ENCODE measurements around the gene INPP5E.

Gene INPP5E

GRCh38 chr9:136385015-136385414 is 54.6 kb downstream of the INPP5E start:
- DNase-seq (ENCODE audit: low spot score), result no peak

DNA sequence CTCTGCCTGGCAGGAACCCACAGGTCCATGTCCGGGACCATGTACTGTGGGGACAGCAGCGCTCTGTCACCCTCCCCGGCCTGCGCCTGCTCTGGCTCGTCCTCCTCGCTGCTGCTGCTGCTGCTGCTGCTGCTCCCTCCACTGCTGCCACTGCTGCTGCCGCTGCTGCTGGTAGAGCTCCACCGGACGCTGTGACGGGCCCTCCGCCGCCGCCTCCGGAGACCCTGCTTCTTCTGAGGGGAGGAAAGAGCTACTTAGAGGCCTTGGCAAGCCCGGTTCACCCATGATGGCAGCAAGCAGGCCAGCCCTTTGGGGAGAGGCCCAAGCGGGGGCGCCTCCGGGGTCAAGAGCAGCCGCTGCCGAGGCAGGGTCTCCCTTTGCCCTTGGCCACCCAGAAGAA is 56.2 kb downstream of the INPP5E start:
- no peak for DNase-seq (ENCODE audit: low spot score)

DNA sequence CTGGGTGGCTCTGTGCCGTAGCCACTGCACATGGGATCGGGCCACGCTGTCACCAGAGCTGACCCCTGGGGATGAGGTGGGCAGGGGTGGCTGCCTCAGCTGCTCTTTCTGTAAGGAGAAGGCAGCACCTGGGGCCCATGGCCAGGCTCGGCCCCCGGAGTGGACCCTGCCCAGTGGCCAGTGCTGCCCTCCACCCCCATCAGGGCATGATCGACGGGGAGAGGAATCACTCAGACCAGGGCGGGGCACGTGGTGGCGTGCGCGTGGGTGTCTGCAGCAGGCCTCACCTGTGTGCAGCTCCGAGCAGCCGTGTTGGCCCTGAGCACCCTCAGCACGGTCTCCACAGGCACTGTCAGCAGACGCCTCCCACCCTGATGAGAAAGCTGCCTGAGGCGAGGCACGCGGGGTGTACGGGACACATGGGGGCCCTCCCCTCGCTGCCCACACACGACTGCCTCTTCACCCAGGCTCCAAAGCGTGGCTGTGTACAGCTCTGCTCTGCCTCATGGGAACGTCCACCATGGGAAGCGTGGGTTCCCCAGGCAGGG is 57.6 kb downstream of the INPP5E start:
- no peak for DNase-seq (ENCODE audit: low spot score)

- DNase-seq (ENCODE audit: low spot score), result no peak
These were observed 58.3 kb downstream of the INPP5E start for GRCh38 chr9:136381311-136381710.

DNA sequence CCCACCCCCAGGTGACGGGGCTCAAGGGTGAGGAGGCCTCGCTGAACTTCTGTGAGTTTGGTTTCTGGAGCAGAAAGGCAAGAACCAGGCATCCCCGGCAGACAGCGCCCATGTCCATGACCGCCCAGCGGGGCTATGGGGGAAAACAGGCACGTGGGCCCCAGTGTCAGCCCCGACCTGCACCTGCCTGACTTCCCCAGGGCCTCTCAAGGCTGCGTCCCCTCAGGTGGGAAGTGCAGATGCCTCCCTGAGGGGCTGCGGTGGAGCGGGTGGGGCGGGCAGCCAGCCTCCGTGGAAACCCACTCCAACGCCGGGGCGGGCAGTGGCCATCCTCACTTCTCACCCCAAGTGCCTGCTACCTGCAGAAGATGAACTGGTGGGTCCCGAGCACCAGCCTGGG is 59.3 kb downstream of the INPP5E start:
- no peak for DNase-seq (ENCODE audit: low spot score)

GRCh38 chr9:136379891-136380290 is 59.8 kb downstream of the INPP5E start:
- no peak for DNase-seq (ENCODE audit: low spot score)

DNA sequence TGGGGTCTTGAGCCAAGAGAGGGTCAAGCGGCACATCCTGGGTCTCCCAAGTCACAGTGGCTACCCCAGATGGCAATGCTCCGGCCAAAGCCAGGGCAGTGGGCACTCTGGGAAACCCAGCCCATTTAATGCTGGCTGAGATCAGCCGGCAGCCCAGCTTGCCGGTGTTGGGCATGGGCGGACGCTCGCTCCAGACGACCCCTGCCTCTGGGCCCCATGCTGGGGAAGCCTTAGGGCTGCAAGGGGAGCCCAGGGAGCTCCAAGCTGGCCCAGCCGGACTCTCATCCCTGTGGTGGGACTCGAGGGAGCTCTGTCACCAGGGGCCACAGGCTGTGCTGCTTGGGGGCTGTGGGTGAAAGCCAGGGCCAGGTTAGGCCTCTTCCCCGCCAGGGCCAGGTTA is 60.2 kb downstream of the INPP5E start:
- DNase-seq (ENCODE audit: low spot score), result no peak

- DNase-seq (ENCODE audit: low spot score), result no peak
These were observed 60.7 kb downstream of the INPP5E start for GRCh38 chr9:136379003-136379287.

All from germinal center (tissue), 1 donor.